Brain microvascular endothelial cell (primary cell): ENCODE results near the gene POU2F1.

Source experiments
- DNase-seq: peaks from one replicate; pipeline ENCODE4 v3.0.0-alpha.2; 2020
- H3K27ac ChIP-seq: fragments of 250-450 bp; sonication (Bioruptor Pico); 2 replicates; pipeline ENCODE4 v1.5.1; 2020; ENCODE audit warnings: mild to moderate bottlenecking, moderate library complexity
- H3K27me3 ChIP-seq: fragments of 250-450 bp; sonication (Bioruptor Pico); replicated peaks from 2 replicates; pipeline ENCODE4 v1.5.1; 2020; ENCODE audit warnings: mild to moderate bottlenecking
- H3K36me3 ChIP-seq: fragments of 250-450 bp; sonication (Bioruptor Pico); replicated peaks from 2 replicates; pipeline ENCODE4 v1.5.1; 2020; ENCODE audit warnings: mild to moderate bottlenecking
- H3K4me3 ChIP-seq: 2 replicates; pipeline ENCODE4 v1.5.1; 2011; ENCODE audit warnings: low read depth, mild to moderate bottlenecking, control low read depth, low read length, moderate library complexity
- CTCF ChIP-seq: IDR thresholded peaks from 2 replicates; pipeline ENCODE4 v1.5.1; 2011; ENCODE audit warnings: low read depth, mild to moderate bottlenecking, moderate library complexity, low read length, control low read depth, inconsistent platforms; ENCODE audit errors: missing control alignments
- in situ Hi-C: cut with HindIII; loops from 2 replicates; pipeline ENCODE4 v1.10.0; 2017; ENCODE audit warnings: low sequenced_read_pairs, low pct_ligation_motif_present

The POU2F1 gene

GRCh38 chr1:167373986-167374385, 153.3 kb downstream of the POU2F1 start:
- in situ Hi-C loops: no loop called here
- no peaks in the 10 kb centered on the region for H3K36me3 ChIP-seq
- H3K27me3 ChIP-seq: no peaks in the 10 kb centered on the region
- TF ChIP-seq CTCF: no peak
- H3K27ac ChIP-seq: no peak overlapping the region
- H3K4me3 ChIP-seq: no peak overlapping the region
- DNase-seq: no peak

GRCh38 chr1:167375949-167376348, 155.3 kb downstream of the POU2F1 start:
- no peak for DNase-seq
- TF ChIP-seq CTCF: no peak
- H3K27ac ChIP-seq: no peak overlapping the region
- no peaks in the 10 kb centered on the region for H3K36me3 ChIP-seq
- no peak overlapping the region for H3K4me3 ChIP-seq
- H3K27me3 ChIP-seq: no peaks in the 10 kb centered on the region
- in situ Hi-C loops: no loop called here

DNA sequence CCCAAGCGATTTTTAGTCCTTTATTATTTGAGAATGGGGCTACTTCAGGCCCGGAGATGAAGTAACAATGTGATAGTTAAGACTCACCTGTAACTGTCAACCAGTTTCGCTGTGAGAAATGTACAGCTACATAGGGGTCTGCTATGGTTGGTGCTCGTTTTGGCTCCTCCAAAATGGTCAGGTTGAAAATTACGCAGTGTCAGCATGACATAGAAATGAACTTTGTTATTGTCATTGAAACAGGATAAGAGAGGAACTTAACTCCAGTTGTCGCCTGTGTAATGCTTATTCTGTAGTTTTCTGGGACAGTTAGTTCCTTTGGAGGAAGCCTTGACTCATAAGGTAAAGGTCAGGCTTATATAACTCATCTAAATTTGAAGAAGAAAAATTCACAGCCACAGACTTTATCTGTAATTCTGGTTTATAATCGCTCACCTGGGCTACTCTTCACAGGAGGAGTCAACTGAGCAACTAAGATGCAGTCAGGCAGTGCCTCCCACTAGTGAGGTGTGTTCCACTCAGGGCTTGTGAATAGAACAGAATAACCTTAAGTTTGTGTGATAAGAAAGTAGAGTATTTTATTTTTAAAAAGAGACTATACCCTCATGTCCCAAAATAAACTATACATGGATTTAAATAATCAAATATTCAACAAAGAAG, 166.7 kb downstream of the POU2F1 start:
- H3K36me3 ChIP-seq: peaks cover 3% of the 10 kb centered on the region
- H3K4me3 ChIP-seq: no peak overlapping the region
- in situ Hi-C loops: no loop called here
- DNase-seq: no peak
- no peak for TF ChIP-seq CTCF
- H3K27me3 ChIP-seq: no peaks in the 10 kb centered on the region
- no peak overlapping the region for H3K27ac ChIP-seq

DNA sequence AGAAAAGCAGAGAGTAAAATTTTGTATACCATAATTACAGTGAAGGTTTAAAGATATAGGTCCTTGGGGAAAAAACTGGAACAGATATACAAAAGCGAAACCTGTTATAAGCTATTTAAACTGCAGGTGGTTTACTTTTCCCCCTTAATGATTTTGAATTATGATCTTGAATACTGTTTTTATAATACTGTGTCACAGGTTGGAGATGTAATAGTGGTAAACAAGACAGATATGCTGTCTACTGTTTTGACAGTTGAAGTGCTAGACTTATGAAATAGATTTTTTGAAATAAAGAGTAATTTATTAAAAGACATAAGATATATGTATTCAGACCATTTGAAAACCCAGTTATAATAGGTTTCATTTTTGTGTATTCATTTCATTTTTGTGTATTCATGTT, 168.3 kb downstream of the POU2F1 start:
- no peak overlapping the region for H3K4me3 ChIP-seq
- in situ Hi-C loops: no loop called here
- DNase-seq: no peak
- no peak overlapping the region for H3K27ac ChIP-seq
- peaks cover 3% of the 10 kb centered on the region for H3K36me3 ChIP-seq
- no peaks in the 10 kb centered on the region for H3K27me3 ChIP-seq
- no peak for TF ChIP-seq CTCF

- no peaks in the 10 kb centered on the region for H3K27me3 ChIP-seq
- in situ Hi-C loops: no loop called here
- H3K27ac ChIP-seq: no peak overlapping the region
- TF ChIP-seq CTCF: no peak
- peaks cover 3% of the 10 kb centered on the region for H3K36me3 ChIP-seq
- H3K4me3 ChIP-seq: no peak overlapping the region
- DNase-seq: no peak
These were observed 171.6 kb downstream of the POU2F1 start for GRCh38 chr1:167392200-167392696.
